Activated T-cell treated with anti-CD3 and anti-CD28 coated beads for 4 hours (primary cell): ENCODE data around the gene TNRC6C.

Experiments
- DNase-seq: peaks from one replicate; pipeline ENCODE4 v3.0.0-alpha.2; 2020

The TNRC6C gene, protein sequence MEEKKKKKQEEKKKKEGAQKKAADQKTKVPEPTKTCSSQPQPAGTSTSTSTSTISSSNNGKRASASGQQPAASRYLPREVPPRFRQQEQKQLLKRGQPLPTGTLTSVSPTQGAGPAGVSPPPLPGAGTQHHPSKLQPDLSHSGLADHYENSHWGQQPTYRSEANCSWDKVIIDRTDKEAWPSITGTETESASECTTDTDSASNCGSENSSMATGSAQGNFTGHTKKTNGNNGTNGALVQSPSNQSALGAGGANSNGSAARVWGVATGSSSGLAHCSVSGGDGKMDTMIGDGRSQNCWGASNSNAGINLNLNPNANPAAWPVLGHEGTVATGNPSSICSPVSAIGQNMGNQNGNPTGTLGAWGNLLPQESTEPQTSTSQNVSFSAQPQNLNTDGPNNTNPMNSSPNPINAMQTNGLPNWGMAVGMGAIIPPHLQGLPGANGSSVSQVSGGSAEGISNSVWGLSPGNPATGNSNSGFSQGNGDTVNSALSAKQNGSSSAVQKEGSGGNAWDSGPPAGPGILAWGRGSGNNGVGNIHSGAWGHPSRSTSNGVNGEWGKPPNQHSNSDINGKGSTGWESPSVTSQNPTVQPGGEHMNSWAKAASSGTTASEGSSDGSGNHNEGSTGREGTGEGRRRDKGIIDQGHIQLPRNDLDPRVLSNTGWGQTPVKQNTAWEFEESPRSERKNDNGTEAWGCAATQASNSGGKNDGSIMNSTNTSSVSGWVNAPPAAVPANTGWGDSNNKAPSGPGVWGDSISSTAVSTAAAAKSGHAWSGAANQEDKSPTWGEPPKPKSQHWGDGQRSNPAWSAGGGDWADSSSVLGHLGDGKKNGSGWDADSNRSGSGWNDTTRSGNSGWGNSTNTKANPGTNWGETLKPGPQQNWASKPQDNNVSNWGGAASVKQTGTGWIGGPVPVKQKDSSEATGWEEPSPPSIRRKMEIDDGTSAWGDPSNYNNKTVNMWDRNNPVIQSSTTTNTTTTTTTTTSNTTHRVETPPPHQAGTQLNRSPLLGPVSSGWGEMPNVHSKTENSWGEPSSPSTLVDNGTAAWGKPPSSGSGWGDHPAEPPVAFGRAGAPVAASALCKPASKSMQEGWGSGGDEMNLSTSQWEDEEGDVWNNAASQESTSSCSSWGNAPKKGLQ (N-terminal part only)

DNA sequence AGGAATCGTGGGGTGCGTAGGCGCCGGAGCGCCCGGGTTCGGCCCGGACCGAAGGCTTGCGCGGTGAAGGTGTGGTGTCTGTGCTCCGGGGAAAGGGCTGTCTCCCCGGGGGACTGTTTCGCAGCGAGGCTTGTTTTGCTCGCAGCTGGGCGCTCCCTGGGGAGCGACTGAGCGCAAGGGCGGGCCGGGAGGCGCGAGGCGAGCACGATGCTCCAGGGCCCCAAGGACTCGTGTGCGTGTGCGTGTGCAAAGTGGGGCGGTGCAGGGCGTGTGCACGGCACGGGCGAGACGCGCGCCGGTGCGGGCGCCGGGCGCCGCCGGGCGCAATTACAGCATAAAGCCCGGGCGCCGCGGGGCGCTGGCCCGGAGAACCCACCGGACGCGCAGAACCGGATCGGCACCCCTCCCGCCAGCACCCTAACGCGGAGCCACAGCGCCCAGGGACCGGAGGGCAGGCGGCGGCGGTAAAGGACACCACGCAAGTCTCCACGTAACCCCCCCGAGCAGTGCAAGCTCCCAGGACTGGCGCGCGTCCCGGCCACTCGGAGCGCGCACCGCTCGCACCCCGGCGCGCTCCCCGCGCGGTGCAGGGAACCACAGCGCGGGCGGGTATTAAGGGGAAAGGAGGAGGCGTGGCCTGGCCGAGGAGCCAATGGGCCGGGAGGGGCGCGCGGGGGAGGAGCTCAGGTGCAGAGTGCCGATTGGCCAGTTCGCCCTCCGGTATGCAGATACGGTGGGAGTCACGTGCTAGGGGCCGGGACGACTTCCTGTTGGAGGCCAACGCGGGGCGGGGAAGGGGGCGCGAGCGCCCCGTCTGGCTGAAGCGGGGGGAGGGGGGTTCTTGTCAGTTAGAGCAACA is at the start of gene TNRC6C:
TSS of gene TNRC6C (plus strand) at position 847 of the 859 bp plus-strand sequence. CDS start 45,504 bp downstream, outside the sequence.
- DNase-seq = peak; percentile 99

DNA sequence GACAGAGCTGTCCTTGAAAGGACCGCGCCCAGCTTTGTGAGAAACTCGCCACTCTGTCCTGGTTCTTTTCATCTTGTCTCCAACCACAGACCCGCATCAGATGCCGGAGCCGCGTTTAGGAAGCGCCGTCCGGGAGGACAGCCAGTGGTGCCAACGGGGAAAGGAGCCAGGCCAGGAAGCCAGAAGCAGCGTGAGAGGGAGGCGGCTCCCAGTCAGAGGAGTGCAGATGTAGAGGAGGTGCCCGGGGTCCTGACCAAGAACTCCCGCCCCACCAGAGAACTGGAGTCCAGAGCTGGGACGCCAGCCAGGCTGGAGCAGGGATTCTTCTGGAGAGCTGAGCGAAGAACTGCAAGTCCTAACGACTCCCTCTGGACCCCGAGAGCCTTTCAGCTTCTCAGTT is 49.3 kb upstream of the TNRC6C start:
- DNase-seq = no peak

DNA sequence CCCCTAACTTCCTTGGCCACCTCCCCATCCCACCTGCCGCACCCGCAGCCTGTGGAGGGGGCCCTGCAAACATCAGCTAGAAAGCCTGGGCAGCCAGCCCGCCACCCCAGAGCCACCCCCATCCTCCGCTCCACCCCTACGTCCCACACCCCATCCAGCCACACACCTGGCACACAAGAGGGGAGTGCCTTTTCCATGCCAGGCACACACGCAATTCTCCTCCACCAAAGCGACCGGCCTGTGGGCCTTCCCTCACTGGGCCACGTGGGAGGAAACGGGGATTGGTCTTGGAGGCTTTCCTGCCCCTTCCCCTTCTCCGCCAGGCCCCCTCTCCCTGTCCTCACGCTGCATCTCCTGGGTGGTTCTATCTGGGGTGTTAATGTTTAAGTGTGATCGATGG is 48.7 kb upstream of the TNRC6C start:
- DNase-seq = no peak

DNA sequence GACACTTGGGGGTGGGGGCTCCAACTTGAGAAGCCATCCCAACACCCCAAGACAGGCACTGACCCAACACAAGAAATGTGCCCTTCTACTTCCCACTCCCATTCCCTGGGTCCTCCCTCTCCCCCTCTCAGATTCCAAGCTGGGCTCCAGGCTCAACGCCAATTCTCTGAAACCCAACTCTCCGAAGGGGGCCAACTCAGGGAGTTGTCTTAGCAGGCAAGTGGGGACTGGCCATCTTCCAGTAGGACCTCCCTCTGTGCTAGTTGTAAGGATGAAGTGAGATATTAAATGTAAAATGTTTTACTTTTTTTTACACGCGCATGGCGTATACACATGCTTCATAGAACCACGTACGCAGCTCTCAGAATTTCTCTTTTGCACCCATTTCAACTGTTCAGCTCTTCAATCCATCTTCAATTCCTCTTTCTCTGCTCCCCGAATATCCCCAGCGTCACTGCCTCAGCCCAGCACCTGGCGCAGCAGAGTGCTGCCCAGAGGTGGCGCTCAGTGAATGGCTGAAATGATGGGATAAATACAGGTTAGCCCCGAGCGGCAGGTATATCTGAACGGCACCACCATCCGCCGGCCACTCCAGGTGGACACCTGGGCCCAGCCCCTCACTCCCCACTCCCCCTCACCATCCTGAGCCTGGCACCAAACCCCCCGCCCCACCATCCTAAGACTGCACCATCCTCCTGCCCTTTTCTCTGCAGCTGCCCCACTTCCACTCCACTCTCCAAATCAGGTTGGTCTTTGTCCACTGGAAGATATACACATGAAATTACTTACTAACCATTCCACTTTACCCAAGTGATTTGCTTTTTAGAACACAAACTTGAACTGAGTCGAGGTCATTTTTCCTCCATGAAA is 43.9 kb upstream of the TNRC6C start:
- DNase-seq = no peak

DNA sequence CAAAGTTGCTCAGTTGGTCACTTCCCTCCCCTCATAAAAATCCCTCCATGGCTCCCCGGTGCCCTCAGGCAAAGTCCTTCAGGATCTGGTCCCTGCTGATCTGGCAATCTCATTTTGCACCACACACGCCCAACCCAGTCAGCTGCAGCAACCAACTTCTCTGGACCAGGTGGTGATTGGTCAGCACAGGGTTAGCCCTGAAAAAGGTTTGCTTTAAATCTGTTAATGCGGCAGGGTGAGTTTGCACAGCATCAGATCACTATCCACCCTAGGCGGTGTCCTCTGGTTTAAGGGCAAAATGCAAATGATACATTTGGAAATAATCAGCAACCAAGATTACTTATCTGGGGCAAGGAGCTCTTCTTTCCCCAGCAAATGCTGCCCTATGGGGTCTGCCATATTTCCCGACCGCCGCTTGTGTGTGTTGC is 42.9 kb upstream of the TNRC6C start:
- no peak for DNase-seq

DNA sequence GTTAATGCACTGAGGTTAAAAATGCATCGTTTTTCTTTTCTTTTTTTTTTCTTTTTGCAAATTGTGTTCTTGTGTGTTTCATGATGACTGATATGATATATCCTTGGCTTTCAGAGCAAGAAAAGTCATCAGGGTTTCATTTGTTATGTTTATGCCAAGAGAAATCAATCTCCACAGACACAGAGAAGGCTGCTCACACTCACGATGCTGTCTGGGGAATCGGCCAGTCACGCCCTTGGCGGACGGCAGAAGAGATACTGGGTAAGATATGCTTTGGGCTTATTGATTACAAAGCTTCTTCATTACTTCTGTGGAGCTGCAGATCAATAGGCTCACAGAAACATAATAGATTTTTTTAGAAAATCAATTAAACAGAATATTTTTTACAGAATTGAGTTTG is 42.2 kb upstream of the TNRC6C start:
- no peak for DNase-seq

DNA sequence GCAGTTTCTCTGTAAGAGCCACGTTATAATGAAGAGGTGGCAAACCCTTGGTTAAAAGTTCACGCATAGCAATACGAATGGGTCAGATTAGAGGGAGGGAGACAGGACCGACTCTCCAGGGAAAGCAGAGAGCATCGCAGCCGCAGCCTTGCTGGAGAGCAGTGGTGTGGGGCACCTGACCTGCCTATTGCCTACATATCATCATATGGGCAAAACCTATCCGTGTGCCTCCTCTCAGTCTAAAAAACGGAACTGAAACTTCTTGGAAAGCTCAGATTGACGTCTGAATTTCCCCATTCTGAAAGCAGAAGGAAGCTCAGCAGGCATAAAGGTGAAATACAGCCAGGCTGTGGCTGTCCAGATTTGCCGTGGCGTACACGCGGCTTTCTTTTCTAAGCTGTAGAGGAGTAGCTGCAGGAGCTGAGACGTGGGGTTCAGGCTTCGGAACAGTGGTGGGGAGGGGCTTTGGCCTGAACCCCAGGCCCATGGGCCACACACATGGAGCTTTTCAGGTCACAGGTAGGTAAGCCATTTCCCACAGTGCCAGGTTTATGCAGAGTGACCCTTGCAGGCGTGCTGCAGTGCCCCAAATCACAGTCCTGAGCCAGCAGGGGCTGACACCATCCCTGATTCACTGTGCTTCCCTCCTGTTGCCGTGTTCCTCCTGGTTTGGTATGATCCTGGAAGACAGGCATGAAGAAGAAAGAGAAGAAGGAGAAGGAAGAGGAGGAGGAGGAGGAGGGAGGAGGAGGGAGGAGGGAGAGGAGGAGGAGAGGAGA is 41.6 kb upstream of the TNRC6C start:
- no peak for DNase-seq

DNA sequence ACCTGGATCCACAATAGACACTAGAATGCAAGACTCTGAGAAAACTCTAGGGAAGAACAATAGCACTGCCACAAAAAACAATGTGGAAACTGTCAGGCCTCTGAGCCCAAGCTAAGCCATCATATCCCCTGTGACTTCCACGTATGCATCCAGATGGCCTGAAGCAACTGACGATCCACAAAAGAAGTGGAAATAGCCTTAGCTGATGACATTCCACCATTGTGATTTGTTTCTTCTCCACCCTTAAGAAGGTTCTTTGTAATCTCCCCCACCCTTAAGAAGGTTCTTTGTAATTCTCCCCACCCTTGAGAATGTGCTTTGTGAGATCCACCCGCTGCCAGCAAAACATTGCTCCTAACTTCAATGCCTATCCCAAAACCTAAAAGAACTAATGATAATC is 39.2 kb upstream of the TNRC6C start:
- no peak for DNase-seq

DNA sequence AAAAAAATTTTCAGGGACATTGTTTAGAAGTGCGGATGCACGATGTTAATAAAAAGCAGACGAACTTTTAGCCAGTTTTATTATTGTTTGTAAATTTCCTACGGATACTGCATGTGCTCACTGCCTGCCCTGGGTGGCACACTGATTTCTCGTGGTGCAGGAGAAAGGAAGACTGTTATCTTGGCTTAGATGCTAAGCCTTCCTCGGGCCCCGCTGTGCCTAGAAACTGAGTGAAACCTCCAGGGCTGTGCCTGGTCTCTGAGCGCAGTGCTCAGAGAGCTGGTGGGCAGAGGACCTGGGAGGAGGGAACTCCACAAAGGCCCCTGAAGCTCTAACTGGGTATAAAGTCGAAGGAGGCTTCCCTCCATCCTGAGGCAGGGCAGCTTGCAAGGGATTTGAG is 35.4 kb upstream of the TNRC6C start:
- DNase-seq = no peak

DNA sequence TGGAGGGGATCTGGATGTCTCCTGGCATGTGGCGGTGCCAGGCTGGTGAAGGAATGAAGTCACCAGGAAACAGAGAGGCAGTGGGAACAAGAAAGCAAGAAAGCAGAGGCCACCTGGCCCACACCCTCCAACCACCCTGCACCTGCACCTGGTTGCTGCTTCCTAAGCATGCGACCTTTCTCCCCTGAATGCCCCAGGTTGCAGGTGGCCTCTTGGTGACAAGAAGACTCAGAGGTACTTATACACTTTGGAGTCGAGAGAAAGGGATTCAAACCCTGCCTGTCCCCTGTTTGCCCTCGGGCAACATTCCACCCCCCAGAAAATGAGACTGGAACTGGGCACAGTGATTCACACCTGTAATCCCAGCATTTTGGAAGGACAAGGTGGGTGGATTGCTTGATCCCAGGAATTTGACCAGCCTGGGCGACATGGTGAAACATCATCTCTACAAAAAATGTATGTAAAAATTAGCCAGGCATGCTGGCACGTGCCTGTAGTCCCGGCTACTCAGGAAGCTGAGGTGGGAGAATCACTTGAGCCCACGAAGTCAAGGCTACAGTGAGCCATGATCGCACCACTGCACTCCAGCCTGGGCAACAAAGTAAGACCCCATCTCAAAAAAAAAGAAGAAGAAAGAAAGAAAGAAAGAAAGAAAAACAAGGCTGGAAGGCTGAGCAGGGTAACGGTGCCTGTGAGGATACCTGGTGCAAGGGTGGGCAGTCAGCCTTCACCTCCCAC is 34.6 kb upstream of the TNRC6C start:
- DNase-seq = no peak

DNA sequence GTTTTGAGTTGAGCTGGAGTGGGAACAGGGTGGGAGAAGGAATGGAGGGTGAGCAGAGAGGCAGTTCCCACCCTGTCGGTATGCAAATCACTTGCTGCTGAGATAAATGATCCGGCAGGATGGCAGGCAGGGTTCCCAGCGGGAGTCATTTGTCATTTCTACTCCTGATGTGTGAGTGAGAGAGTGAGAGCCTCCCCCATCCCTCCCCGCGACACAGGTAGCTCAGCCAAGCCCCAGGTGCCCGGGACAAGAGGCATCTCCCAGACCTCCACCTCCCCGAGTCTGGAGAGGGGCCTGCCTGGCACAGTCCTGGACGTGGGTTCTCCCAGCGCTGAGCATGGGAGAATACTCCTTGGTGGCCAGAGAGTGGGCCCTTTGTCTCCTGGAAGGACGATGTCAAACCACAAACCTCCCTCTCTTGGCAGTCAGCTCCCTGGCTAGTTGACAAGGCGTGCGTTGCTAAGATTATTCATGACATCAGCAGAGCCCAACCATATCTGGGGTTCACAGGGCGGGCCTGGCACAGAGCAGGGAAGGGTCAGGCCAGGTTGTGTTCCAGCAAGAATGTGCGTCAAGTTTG is 33.7 kb upstream of the TNRC6C start:
- no peak for DNase-seq

DNA sequence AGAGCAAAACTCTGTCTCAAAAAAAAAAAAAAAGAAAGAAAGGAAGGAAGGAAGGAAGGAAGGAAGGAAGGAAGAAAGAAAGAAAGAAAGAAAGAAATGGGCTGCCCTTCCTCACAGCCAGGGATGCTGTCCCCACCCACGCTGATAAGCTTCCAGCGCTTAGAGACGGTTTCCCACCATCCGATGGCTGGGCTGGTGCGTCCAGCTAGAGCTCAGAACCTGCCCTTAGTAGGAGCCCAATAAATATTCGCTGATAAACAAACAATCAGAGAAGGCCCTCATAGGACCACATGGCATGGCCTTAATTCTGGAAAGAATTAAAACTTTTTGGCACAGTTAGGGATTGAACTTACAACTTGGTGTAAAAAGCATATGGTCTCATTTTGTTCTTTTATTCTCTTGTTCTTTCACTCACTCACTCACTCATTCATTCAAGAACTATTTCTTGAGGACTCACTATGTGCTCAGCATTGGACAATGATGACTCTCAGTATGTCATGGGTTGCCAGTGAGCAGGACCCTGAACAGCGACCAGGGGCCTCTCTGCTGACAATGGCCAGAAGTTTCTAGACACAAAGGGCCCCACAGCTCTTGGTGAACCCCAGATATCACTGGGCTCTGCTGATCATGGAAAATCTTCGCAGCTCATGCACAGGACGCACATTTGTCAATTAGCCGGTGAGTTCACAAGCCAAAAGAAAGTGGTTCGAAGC is 32.5 kb upstream of the TNRC6C start:
- DNase-seq = no peak

DNA sequence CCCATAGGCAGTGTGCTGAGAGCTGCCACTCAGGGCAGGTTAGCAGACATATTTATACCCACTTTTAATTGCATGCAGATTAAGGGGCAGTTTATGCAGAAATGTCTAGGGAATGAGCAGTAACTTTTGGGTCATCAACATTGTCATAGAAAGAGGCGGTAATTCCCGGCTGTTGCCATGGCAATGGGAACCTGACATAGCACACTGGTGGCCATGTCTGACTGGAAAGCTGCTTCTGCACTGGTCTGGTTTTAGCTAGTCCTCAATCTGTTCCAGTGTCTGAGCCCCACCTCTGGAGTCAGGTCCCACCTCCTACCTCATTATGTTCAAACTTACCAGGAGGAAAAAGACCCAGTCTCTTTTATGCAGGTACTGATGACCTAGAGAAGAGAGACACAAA is 31.5 kb upstream of the TNRC6C start:
- DNase-seq = no peak

DNA sequence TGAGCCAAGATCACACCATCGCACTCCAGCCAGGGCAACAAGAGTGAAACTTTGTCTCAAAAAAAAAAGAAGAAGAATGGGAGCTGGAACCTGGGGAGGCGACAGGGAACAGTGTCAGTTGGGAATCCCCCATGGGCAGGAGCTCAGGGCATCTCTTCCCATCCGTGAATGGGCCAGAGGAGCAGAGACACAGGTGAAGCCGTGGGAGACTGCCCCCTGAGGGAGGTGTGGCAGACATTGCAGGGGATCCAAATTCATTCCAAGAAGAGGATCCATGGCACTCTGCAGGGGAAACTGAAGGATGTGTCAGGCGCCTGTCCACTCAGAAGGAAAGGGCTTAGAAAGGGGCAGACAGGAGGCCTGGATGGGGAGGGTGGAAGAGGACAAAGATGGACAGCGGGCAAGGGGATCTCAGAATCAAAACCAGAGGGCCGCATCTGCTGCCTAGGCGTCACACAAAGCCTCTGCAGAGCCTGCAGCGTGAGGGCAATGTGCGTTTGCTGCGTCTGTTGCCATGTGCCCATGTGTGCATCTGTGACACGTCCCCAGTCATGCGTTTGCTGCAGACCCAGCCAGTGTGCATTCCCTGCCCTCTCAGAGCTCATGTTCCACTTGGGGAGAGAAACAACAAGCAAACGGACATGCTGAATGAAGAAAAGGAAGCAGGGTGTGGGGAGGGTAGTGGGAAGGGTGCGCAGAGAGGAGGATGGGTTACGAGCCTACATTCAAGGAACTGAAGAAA is 30.6 kb upstream of the TNRC6C start:
- DNase-seq = no peak

DNA sequence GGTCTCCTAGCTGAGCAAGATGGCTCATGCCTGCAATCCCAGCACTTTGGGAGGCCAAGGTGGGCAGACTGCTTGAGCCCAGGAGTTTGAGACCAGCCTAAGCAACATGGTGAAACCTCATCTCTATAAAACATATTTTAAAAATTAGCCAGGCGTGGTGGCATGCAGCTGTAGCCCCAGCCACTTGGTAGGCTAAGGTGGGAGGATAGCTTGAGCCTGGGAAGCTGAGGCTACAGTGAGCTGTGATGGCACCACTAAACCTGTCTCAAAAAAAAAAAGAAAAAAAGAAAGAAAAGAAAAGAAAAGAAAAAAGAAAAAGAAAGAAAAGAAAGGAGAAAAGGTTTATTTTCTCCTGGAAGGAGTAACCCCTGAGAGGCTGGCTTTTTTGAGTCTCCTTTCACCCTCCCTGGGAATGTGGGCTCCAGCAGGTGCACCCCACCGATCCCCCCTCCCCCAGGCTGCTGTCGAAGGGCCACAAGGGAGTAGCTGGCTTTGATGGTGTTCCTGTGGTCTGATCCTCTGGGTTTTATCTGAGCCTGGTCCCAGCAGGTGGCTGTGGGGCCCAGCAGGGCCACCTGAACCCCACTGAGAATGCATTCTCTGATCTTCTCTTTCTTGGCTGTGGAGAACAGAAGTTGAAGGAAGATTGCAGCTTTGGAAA is 29.9 kb upstream of the TNRC6C start:
- no peak for DNase-seq

DNA sequence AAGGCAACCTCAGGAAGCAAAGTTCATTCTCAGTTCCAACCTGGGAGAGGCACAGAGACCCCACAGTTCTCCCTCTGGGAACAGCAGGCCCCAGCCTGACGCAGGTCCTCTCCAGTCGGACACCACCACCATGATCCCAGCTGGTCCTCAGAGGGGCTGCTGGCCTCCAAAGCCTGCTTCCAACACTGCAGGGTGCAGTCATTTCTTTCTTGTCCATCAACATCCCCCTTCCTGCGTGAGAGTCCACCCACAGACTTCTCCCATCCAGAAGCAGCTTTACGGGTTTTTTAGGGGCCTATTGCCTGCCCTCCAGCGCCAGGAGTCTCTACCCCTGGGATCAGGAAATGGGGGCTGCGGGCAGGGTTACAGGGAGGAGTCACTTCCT is 29.3 kb upstream of the TNRC6C start:
- no peak for DNase-seq

DNA sequence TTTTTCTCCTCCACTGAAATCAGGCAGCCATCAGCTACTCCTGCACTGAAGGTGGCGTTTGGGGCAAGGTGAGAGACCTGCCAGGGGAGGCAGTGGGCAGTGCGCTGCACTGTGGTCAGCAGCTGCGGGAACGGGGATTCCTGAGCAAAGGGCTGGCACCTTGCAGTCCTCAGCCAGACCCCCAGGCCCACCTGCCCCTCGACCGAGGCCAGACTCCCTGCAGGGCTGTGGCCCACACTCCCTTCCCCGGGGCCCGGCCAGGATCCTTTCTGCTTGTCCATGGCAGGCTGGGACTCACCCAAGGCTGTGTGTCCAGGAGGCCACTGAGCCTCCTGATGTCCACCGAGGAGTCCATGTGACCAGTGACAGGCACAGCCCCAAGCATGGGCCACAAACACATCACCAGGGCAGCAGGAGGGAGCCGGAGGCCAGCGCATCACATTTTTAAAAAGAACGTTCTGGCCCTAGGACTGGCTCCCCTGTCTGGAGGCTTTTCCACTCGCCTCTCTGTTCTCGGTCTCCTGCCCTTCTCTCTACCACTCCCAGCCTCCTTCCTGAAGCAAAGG is 28.5 kb upstream of the TNRC6C start:
- DNase-seq = no peak
